GM12872 (cell line): ENCODE measurements around the gene RRP36.

Source experiments
- TF ChIP-seq, protein P1 (sequence below): IDR thresholded peaks from 3 replicates; pipeline ENCODE4 v1.5.1; 2011; ENCODE audit warnings: low read depth, mild to moderate bottlenecking, low read length, moderate library complexity; ENCODE audit not compliant: insufficient read depth

Gene RRP36

GRCh38 chr6:42989923-42990322 lies 31.5 kb upstream of the RRP36 start:
- TF ChIP-seq, protein P1, sequence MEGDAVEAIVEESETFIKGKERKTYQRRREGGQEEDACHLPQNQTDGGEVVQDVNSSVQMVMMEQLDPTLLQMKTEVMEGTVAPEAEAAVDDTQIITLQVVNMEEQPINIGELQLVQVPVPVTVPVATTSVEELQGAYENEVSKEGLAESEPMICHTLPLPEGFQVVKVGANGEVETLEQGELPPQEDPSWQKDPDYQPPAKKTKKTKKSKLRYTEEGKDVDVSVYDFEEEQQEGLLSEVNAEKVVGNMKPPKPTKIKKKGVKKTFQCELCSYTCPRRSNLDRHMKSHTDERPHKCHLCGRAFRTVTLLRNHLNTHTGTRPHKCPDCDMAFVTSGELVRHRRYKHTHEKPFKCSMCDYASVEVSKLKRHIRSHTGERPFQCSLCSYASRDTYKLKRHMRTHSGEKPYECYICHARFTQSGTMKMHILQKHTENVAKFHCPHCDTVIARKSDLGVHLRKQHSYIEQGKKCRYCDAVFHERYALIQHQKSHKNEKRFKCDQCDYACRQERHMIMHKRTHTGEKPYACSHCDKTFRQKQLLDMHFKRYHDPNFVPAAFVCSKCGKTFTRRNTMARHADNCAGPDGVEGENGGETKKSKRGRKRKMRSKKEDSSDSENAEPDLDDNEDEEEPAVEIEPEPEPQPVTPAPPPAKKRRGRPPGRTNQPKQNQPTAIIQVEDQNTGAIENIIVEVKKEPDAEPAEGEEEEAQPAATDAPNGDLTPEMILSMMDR = no peak

DNA sequence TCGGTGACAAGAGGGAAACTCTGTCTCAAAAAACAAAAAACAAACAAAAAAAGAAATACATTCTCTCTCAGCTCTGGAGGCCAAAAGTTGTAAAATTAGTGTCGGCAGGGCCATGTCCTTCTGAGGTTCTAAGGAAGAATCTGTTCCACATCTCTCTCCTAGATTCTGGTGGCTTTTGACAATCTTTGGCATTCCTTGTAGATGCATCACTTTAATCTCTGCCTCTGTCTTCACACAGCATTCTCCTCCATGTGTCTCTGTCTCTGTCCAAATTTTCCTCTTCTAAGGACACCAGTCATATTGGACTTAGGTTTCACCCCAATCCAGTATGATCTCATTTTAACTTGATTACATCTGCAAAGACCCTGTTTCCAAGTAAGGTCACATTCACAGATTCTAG lies 28.0 kb upstream of the RRP36 start:
- TF ChIP-seq, protein P1 = no peak

GRCh38 chr6:42996513-42996912 lies 24.9 kb upstream of the RRP36 start:
- TF ChIP-seq, protein P1 = no peak

DNA sequence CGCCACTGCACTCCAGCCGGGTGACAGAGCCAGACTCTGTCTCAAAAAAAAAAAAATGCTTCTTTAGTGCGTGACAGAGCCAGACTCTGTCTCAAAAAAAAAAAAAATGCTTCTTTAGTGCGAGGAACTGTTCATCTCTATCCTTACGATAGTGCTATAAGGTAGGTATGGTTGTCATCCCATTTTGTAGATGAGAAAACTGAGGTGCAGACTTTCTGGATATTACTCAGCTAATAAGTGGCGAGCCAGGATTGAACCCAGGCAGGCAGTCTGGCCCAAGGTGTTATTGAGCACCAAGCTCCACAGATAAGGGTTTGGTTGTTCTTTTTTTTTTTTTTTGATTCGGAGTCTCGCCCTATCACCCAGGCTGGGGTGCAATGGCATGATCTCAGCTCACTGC lies 19.6 kb upstream of the RRP36 start:
- TF ChIP-seq, protein P1 = no peak

GRCh38 chr6:43005844-43006243 lies 15.6 kb upstream of the RRP36 start:
- TF ChIP-seq, protein P1 = no peak

DNA sequence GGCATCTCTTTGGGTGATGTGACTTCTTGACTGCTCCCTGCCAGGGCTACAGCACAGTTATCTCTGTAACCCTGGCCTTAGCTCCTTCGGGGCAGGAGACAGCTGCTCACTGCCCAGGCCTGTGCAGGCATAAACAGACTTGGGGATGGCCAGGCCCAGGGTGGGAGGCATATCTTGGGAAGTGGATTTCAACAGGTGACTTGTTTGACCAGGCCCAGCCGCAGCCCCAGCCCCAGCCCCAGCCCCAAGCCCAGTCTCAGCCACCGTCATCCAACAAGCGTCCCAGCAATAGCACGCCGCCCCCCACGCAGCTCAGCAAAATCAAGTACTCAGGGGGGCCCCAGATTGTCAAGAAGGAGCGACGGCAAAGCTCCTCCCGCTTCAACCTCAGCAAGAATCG lies 15.2 kb upstream of the RRP36 start:
- TF ChIP-seq, protein P1 = no peak

- TF ChIP-seq, protein P1 = no peak
Measured at GRCh38 chr6:43007126-43007525, 14.3 kb upstream of the RRP36 start.

DNA sequence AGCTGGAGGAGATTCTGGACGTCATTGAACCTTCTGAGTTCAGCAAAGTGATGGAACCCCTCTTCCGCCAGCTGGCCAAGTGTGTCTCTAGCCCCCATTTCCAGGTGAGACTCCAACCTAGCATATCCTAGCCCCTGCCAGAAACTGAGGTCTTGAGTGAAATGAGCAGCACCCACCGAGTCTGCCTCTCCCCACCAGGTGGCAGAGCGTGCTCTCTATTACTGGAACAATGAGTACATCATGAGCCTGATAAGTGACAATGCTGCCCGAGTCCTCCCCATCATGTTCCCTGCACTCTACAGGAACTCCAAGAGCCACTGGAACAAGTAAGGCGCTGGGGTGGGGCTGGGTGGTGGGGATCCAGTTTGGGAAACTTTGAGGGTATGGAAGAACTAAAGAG lies 12.3 kb upstream of the RRP36 start:
- TF ChIP-seq, protein P1 = peak; percentile 63
